Fibroblast of lung (primary cell): ENCODE results near the gene G0S2. TPM values are rescaled to one million over a fixed set of nuclear protein-coding genes. Genes with fewer than 3 reads are reported as not detected.

Experiments used
- DNase-seq, 2 donors: peaks; one replicate each; pipeline versions ENCODE4 v3.0.0 to v3.0.0-alpha.2; 2010; ENCODE audit warnings: low read depth in 2 of 2
- H2AFZ ChIP-seq: 2 replicates; pipeline ENCODE4 v1.5.1; 2012; ENCODE audit warnings: low read length, control low read depth, inconsistent platforms
- H3K27ac ChIP-seq: 2 replicates; pipeline ENCODE4 v1.5.1; 2011; ENCODE audit warnings: low read length, control low read depth; ENCODE audit not compliant: insufficient read depth
- H3K27me3 ChIP-seq: 2 replicates; pipeline ENCODE4 v1.5.1; 2011; ENCODE audit warnings: mild to moderate bottlenecking, low read length; ENCODE audit not compliant: control insufficient read depth, insufficient read depth
- H3K36me3 ChIP-seq: 2 replicates; pipeline ENCODE4 v1.5.1; 2011; ENCODE audit warnings: low read length; ENCODE audit not compliant: control insufficient read depth, insufficient read depth
- H3K4me1 ChIP-seq: 2 replicates; pipeline ENCODE4 v1.5.1; 2011; ENCODE audit warnings: low read length; ENCODE audit not compliant: control insufficient read depth, insufficient read depth; ENCODE audit errors: extremely low read depth
- H3K4me2 ChIP-seq: 2 replicates; pipeline ENCODE4 v1.5.1; 2011; ENCODE audit warnings: low read length, control low read depth; ENCODE audit not compliant: insufficient read depth; ENCODE audit errors: extremely low read depth
- H3K4me3 ChIP-seq, 4 experiments: fragments of 200-600 bp in 1 of 4; sonication (generic) in 1 of 4; replicated peaks in 1 of 4; 2 replicates each; pipeline ENCODE4 v1.5.1; 2011 to 2016; ENCODE audit warnings: low read length in 4 of 4, low read depth in 3 of 4, mild to moderate bottlenecking in 3 of 4, control low read depth in 2 of 4, inconsistent platforms in 1 of 4, mixed read lengths in 1 of 4; ENCODE audit not compliant: insufficient read depth in 1 of 4; ENCODE audit errors: control extremely low read depth in 1 of 4
- H3K79me2 ChIP-seq: 2 replicates; pipeline ENCODE4 v1.5.1; 2012; ENCODE audit warnings: mild to moderate bottlenecking, low read length, inconsistent platforms; ENCODE audit not compliant: control insufficient read depth, insufficient read depth
- H3K9ac ChIP-seq: 2 replicates; pipeline ENCODE4 v1.5.1; 2011; ENCODE audit warnings: mild to moderate bottlenecking, low read length, control low read depth; ENCODE audit not compliant: insufficient read depth
- H3K9me3 ChIP-seq: 2 replicates; pipeline ENCODE4 v1.5.1; 2012; ENCODE audit warnings: low read depth, low read length; ENCODE audit not compliant: control insufficient read depth, insufficient read depth
- H4K20me1 ChIP-seq: 2 replicates; pipeline ENCODE4 v1.5.1; 2011; ENCODE audit warnings: low read length; ENCODE audit not compliant: control insufficient read depth, insufficient read depth; ENCODE audit errors: extremely low read depth
- EZH2 ChIP-seq: IDR thresholded peaks from 2 replicates; pipeline ENCODE4 v1.5.1; 2012; ENCODE audit warnings: low read length, control low read depth, mild to moderate bottlenecking; ENCODE audit errors: missing control alignments
- polyA plus RNA-seq, 2 donors: library from polyadenylated mRNA; depleted of rRNA in 1 of 2; stranded (reverse) in 1 of 2; unstranded in 1 of 2; fragments of >200 nt; gene quantifications; 2 replicates each; pipeline ENCODE4 v1.2.1, GENCODE V29; 2011 to 2012; ENCODE audit warnings: missing spikeins in 1 of 2
- total RNA-seq: library from RNA; depleted of rRNA; stranded (reverse); fragments of >200 nt; gene quantifications from 2 replicates; pipeline ENCODE4 v1.2.1, GENCODE V29; 2014
- TF ChIP-seq, protein P1 (sequence below), 2 donors: IDR thresholded peaks in 1 of 2; conservative IDR thresholded peaks in 1 of 2; 1 replicate in 1 of 2; 2 replicates in 1 of 2; pipeline ENCODE4 v1.5.1; 2011 to 2012; ENCODE audit warnings: low read length in 2 of 2, control low read depth in 1 of 2, inconsistent platforms in 1 of 2, low read depth in 1 of 2, mild to moderate bottlenecking in 1 of 2

The G0S2 gene
- total and polyA plus RNA-seq, 2 donors (not counting 1 experiment from before 2014, with no cell fraction given), result 3.9 to 79.1 TPM

GRCh38 chr1:209710093-209710492 is 34.9 kb downstream of the G0S2 start:
- Histone ChIP-seq H4K20me1 (no peaks in the 10 kb centered on the region), H3K9ac (no peak overlapping the region), H3K4me3 (no peak overlapping the region), H3K27ac (no peak overlapping the region), H3K27me3 (no peaks in the 10 kb centered on the region), H3K9me3 (no peaks in the 10 kb centered on the region), H3K4me1 (peaks cover 2% of the 10 kb centered on the region), H2AFZ (no peak overlapping the region), H3K36me3 (no peaks in the 10 kb centered on the region), H3K4me2 (no peak overlapping the region), H3K79me2 (no peaks in the 10 kb centered on the region)
- DNase-seq, result no peak
- no peak for TF ChIP-seq EZH2
- TF ChIP-seq, protein P1, sequence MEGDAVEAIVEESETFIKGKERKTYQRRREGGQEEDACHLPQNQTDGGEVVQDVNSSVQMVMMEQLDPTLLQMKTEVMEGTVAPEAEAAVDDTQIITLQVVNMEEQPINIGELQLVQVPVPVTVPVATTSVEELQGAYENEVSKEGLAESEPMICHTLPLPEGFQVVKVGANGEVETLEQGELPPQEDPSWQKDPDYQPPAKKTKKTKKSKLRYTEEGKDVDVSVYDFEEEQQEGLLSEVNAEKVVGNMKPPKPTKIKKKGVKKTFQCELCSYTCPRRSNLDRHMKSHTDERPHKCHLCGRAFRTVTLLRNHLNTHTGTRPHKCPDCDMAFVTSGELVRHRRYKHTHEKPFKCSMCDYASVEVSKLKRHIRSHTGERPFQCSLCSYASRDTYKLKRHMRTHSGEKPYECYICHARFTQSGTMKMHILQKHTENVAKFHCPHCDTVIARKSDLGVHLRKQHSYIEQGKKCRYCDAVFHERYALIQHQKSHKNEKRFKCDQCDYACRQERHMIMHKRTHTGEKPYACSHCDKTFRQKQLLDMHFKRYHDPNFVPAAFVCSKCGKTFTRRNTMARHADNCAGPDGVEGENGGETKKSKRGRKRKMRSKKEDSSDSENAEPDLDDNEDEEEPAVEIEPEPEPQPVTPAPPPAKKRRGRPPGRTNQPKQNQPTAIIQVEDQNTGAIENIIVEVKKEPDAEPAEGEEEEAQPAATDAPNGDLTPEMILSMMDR (conservative IDR thresholded peaks at IDR 0.05 in 1 of 2, IDR thresholded peaks at IDR 0.05 in 1 of 2; ENCODE audit: low read depth in 1 of 2, low read length in 2 of 2), result no peak

GRCh38 chr1:209710847-209711246 is 35.6 kb downstream of the G0S2 start:
- H3K27me3 ChIP-seq, result no peaks in the 10 kb centered on the region
- no peak overlapping the region for H3K9ac ChIP-seq
- H3K27ac ChIP-seq, result no peak overlapping the region
- TF ChIP-seq, protein P1 (conservative IDR thresholded peaks at IDR 0.05 in 1 of 2, IDR thresholded peaks at IDR 0.05 in 1 of 2; ENCODE audit: low read depth in 1 of 2, low read length in 2 of 2), result no peak
- no peak for TF ChIP-seq EZH2
- no peak overlapping the region for H2AFZ ChIP-seq
- no peaks in the 10 kb centered on the region for H3K79me2 ChIP-seq
- no peaks in the 10 kb centered on the region for H4K20me1 ChIP-seq
- no peaks in the 10 kb centered on the region for H3K9me3 ChIP-seq
- H3K4me3 ChIP-seq, result no peak overlapping the region
- H3K36me3 ChIP-seq, result no peaks in the 10 kb centered on the region
- H3K4me1 ChIP-seq, result peaks cover 2% of the 10 kb centered on the region
- no peak overlapping the region for H3K4me2 ChIP-seq
- DNase-seq, result no peak

GRCh38 chr1:209714338-209714737 is 39.1 kb downstream of the G0S2 start:
- TF ChIP-seq, protein P1 (conservative IDR thresholded peaks at IDR 0.05 in 1 of 2, IDR thresholded peaks at IDR 0.05 in 1 of 2; ENCODE audit: low read depth in 1 of 2, low read length in 2 of 2), result no peak
- no peak for TF ChIP-seq EZH2
- no peak overlapping the region for H3K4me2 ChIP-seq

More at GRCh38 chr1:209714338-209714737, 39.1 kb downstream of the G0S2 start:
- DNase-seq, result no peak
- no peaks in the 10 kb centered on the region for H3K9me3 ChIP-seq
- no peaks in the 10 kb centered on the region for H3K27me3 ChIP-seq
- H3K4me1 ChIP-seq, result no peaks in the 10 kb centered on the region
- H3K79me2 ChIP-seq, result no peaks in the 10 kb centered on the region
- no peak overlapping the region for H3K9ac ChIP-seq
- no peak overlapping the region for H3K4me3 ChIP-seq
- H2AFZ ChIP-seq, result no peak overlapping the region
- H4K20me1 ChIP-seq, result no peaks in the 10 kb centered on the region
- no peak overlapping the region for H3K27ac ChIP-seq
- no peaks in the 10 kb centered on the region for H3K36me3 ChIP-seq
